H9 (cell line): ENCODE results near the gene MMP14. TPM values are rescaled to one million over a fixed set of nuclear protein-coding genes. Genes with fewer than 3 reads are reported as not detected.

Experiments used
- DNase-seq: peaks from one replicate; pipeline ENCODE4 v3.0.0-alpha.2; 2017
- H2AFZ ChIP-seq: one replicate; pipeline ENCODE4 v1.6.1; 2013; ENCODE audit warnings: mild to moderate bottlenecking, low read length, control low read depth, moderate library complexity
- H2AK5ac ChIP-seq: 2 replicates; pipeline ENCODE4 v1.6.1; 2013; ENCODE audit warnings: low read length, control low read depth, mixed read lengths; ENCODE audit not compliant: insufficient read length
- H2BK120ac ChIP-seq: one replicate; pipeline ENCODE4 v1.6.1; 2013; ENCODE audit warnings: low read depth, mild to moderate bottlenecking, low read length, control low read depth, inconsistent platforms; ENCODE audit not compliant: poor library complexity, severe bottlenecking
- H2BK12ac ChIP-seq: 2 replicates; pipeline ENCODE4 v1.6.1; 2013; ENCODE audit warnings: low read length, control low read depth, mixed read lengths, low read depth; ENCODE audit not compliant: insufficient read length
- H2BK15ac ChIP-seq: 2 replicates; pipeline ENCODE4 v1.6.1; 2013; ENCODE audit warnings: low read depth, low read length, control low read depth
- H2BK20ac ChIP-seq: one replicate; pipeline ENCODE4 v1.6.1; 2013; ENCODE audit warnings: low read depth, mild to moderate bottlenecking, low read length, control low read depth, inconsistent platforms; ENCODE audit not compliant: poor library complexity, severe bottlenecking
- H2BK5ac ChIP-seq: 2 replicates; pipeline ENCODE4 v1.6.1; 2013; ENCODE audit warnings: low read length, control low read depth, mixed read lengths; ENCODE audit not compliant: insufficient read length
- H3K14ac ChIP-seq: 2 replicates; pipeline ENCODE4 v1.6.1; 2013; ENCODE audit warnings: low read length, control low read depth; ENCODE audit not compliant: insufficient read depth
- H3K18ac ChIP-seq: 2 replicates; pipeline ENCODE4 v1.6.1; 2013; ENCODE audit warnings: low read depth, mild to moderate bottlenecking, mixed read lengths, low read length, control low read depth; ENCODE audit not compliant: insufficient read length
- H3K23ac ChIP-seq: 2 replicates; pipeline ENCODE4 v1.6.1; 2013; ENCODE audit warnings: low read length, control low read depth, mixed read lengths, low read depth; ENCODE audit not compliant: insufficient read length
- H3K23me2 ChIP-seq: 2 replicates; pipeline ENCODE4 v1.6.1; 2013; ENCODE audit warnings: low read depth, mild to moderate bottlenecking, mixed read lengths, low read length, control low read depth; ENCODE audit not compliant: insufficient read length, poor library complexity, severe bottlenecking
- H3K27ac ChIP-seq: 2 replicates; pipeline ENCODE4 v1.5.1; 2013; ENCODE audit warnings: low read length, control low read depth, mixed read lengths, low read depth; ENCODE audit not compliant: insufficient read length
- H3K27me3 ChIP-seq: 2 replicates; pipeline ENCODE4 v1.6.1; 2013; ENCODE audit warnings: low read length, control low read depth, inconsistent platforms; ENCODE audit not compliant: insufficient read depth
- H3K4ac ChIP-seq: 2 replicates; pipeline ENCODE4 v1.6.1; 2013; ENCODE audit warnings: low read depth, mild to moderate bottlenecking, control low read depth, inconsistent platforms, low read length, moderate library complexity
- H3K4me1 ChIP-seq: 2 replicates; pipeline ENCODE4 v1.6.1; 2013; ENCODE audit warnings: low read length, control low read depth, inconsistent platforms; ENCODE audit not compliant: insufficient read depth
- H3K4me2 ChIP-seq: 2 replicates; pipeline ENCODE4 v1.6.1; 2013; ENCODE audit warnings: low read length, control low read depth, mixed read lengths; ENCODE audit not compliant: insufficient read length, insufficient read depth
- H3K56ac ChIP-seq: 2 replicates; pipeline ENCODE4 v1.6.1; 2013; ENCODE audit warnings: low read depth, mild to moderate bottlenecking, mixed read lengths, low read length, control low read depth; ENCODE audit not compliant: insufficient read length
- H3K79me1 ChIP-seq: 2 replicates; pipeline ENCODE4 v1.6.1; 2013; ENCODE audit warnings: low read depth, mild to moderate bottlenecking, moderate library complexity, low read length, control low read depth, inconsistent platforms; ENCODE audit not compliant: insufficient read depth, poor library complexity, severe bottlenecking
- H3K79me2 ChIP-seq: 2 replicates; pipeline ENCODE4 v1.6.1; 2013; ENCODE audit warnings: low read length, control low read depth, inconsistent platforms; ENCODE audit not compliant: insufficient read depth
- H3K9ac ChIP-seq: 2 replicates; pipeline ENCODE4 v1.6.1; 2013; ENCODE audit warnings: low read length, control low read depth, mixed read lengths; ENCODE audit not compliant: insufficient read length; ENCODE audit errors: extremely low read depth
- H3K9me3 ChIP-seq: one replicate; pipeline ENCODE4 v1.6.1; 2013; ENCODE audit warnings: low read depth, low read length, inconsistent platforms; ENCODE audit not compliant: control insufficient read depth
- H3T11ph ChIP-seq: one replicate; pipeline ENCODE4 v1.6.1; 2013; ENCODE audit warnings: mild to moderate bottlenecking, low read length, control low read depth, inconsistent platforms
- H4K20me1 ChIP-seq: one replicate; pipeline ENCODE4 v1.6.1; 2013; ENCODE audit not compliant: control insufficient read depth, insufficient read length, insufficient read depth
- H4K5ac ChIP-seq: 2 replicates; pipeline ENCODE4 v1.6.1; 2013; ENCODE audit warnings: low read depth, mild to moderate bottlenecking, mixed read lengths, low read length, control low read depth; ENCODE audit not compliant: insufficient read length
- H4K8ac ChIP-seq: replicated peaks from 2 replicates; pipeline ENCODE4 v1.6.1; 2013; ENCODE audit warnings: low read length, control low read depth, mixed read lengths, low read depth; ENCODE audit not compliant: insufficient read length
- H4K91ac ChIP-seq: 2 replicates; pipeline ENCODE4 v1.6.1; 2013; ENCODE audit warnings: low read depth, mild to moderate bottlenecking, moderate library complexity, mixed read lengths, low read length, control low read depth; ENCODE audit not compliant: insufficient read length
- H3K27ac Mint-ChIP-seq, 3 experiments: 2 replicates in 2 of 3; 3 replicates in 1 of 3; pipeline ENCODE4 v1.8.0; 2020 to 2021; ENCODE audit warnings: mixed read lengths in 3 of 3, mild to moderate bottlenecking in 1 of 3, moderate library complexity in 1 of 3
- H3K27me3 Mint-ChIP-seq: 2 replicates; pipeline ENCODE4 v1.8.0; 2021; ENCODE audit warnings: low read depth, mild to moderate bottlenecking, moderate library complexity, mixed read lengths
- H3K36me3 Mint-ChIP-seq, 3 experiments: 2 replicates in 2 of 3; 3 replicates in 1 of 3; pipeline ENCODE4 v1.8.0; 2020 to 2021; ENCODE audit warnings: low read depth in 3 of 3, mixed read lengths in 3 of 3; ENCODE audit not compliant: insufficient read depth in 1 of 3
- H3K4me1 Mint-ChIP-seq, 2 experiments: 2 replicates each; pipeline ENCODE4 v1.8.0; 2020; ENCODE audit warnings: mixed read lengths in 2 of 2
- H3K4me3 Mint-ChIP-seq, 2 experiments: 2 replicates in 1 of 2; 3 replicates in 1 of 2; pipeline ENCODE4 v1.8.0; 2020 to 2021; ENCODE audit warnings: mild to moderate bottlenecking in 2 of 2, mixed read lengths in 2 of 2, moderate library complexity in 1 of 2
- H3K9me3 Mint-ChIP-seq, 2 experiments: 2 replicates in 1 of 2; 3 replicates in 1 of 2; pipeline ENCODE4 v1.8.0; 2020; ENCODE audit warnings: mild to moderate bottlenecking in 2 of 2, mixed read lengths in 2 of 2, moderate library complexity in 1 of 2
- CTCF ChIP-seq: fragments of 200-600 bp; sonication (generic); conservative IDR thresholded peaks from 3 replicates; pipeline ENCODE4 v1.8.0; 2021; ENCODE audit warnings: antibody characterized with exemption, mild to moderate bottlenecking
- WGBS: extraction: QIAGEN DNeasy Blood & Tissue Kit; methylation state at CpG from one replicate; pipeline ENCODE4 v1.1.7; 2013; ENCODE audit warnings: missing lambda C conversion rate, low lambda C conversion rate, mixed read lengths; ENCODE audit not compliant: insufficient read length; ENCODE audit errors: extremely low coverage; 5-methylcytosine and 5-hydroxymethylcytosine counted together
- total RNA-seq: library from RNA; stranded (reverse); gene quantifications from 2 replicates; pipeline ENCODE4 v1.2.1, GENCODE V29; 2021

The MMP14 gene
- total RNA-seq, 1 experiment from 2014 or later, result 56.5 TPM

- Histone ChIP-seq H2BK120ac (no peak overlapping the region), H2BK5ac (no peak overlapping the region), H3K4me2 (no peak overlapping the region), H3K79me2 (no peaks in the 10 kb centered on the region), H4K5ac (no peak overlapping the region), H3K9ac (no peak overlapping the region), H4K8ac (no peak overlapping the region), H2AFZ (no peak overlapping the region), H3T11ph (no peak overlapping the region), H2BK20ac (no peak overlapping the region), H3K9me3 (no peaks in the 10 kb centered on the region), H3K4ac (no peak overlapping the region), H4K20me1 (no peaks in the 10 kb centered on the region), H3K14ac (no peak overlapping the region), H2BK12ac (no peak overlapping the region), H2AK5ac (no peak overlapping the region), H3K23ac (no peak overlapping the region), H2BK15ac (no peak overlapping the region), H3K23me2 (peaks cover 7% of the 10 kb centered on the region), H3K18ac (no peak overlapping the region), H3K4me1 (no peaks in the 10 kb centered on the region; the same call in 1 of the 2 replicates), H4K91ac (no peak overlapping the region), H3K56ac (no peak overlapping the region), H3K27ac (no peak overlapping the region), H3K79me1 (no peaks in the 10 kb centered on the region), H3K27me3 (peaks cover 3% of the 10 kb centered on the region; the same call in 1 of the 2 replicates)
- Mint-ChIP-seq H3K27ac (no peak overlapping the region), H3K36me3 (peaks cover 0 to 11% (median 6%) of the 10 kb centered on the region in 3 experiments; a peak in 3 of 7 replicates), H3K27me3 (peaks cover 29% of the 10 kb centered on the region), H3K4me3 (no peak overlapping the region), H3K4me1 (peaks cover 16 to 26% of the 10 kb centered on the region in 2 experiments), H3K9me3 (no peaks in the 10 kb centered on the region; a peak in 1 of 5 replicates)
- TF ChIP-seq CTCF, result no peak
- DNase-seq, result no peak
- no CpG with 5 or more reads among the region's 4 CpGs for WGBS
Observed at GRCh38 chr14:22888662-22889061, 52.3 kb downstream of the MMP14 start.
